HepG2 (cell line): ENCODE data around the gene P4HB. TPM values are rescaled to one million over a fixed set of nuclear protein-coding genes. Genes with fewer than 3 reads are reported as not detected.

ENCODE experiments used
- CCAR2 ChIP-seq: fragments of 200-400 bp; formaldehyde crosslinking; optimal IDR thresholded peaks from 2 replicates; pipeline ENCODE3; 2018; ENCODE audit warnings: low read depth, mild to moderate bottlenecking, low read length, moderate library complexity
- FUBP1 ChIP-seq: sonication (generic); formaldehyde crosslinking; IDR thresholded peaks from 2 replicates; pipeline ENCODE4 v1.5.1; 2020; ENCODE audit warnings: missing genetic modification reagents, mild to moderate bottlenecking, borderline replicate concordance
- GABPB1 ChIP-seq: IDR thresholded peaks from 2 replicates; pipeline ENCODE4 v1.6.1; 2016; ENCODE audit warnings: mild to moderate bottlenecking, missing genetic modification reagents, moderate library complexity, missing compliant biosample characterization
- HCFC1 ChIP-seq: fragments of 150-350 bp; IDR thresholded peaks from 2 replicates; pipeline ENCODE4 v1.6.1; 2014; ENCODE audit warnings: low read depth, low read length
- KLF6 ChIP-seq: IDR thresholded peaks from 2 replicates; pipeline ENCODE4 v1.8.0; 2016; ENCODE audit warnings: missing biosample characterization, missing genetic modification reagents
- NCOA5 ChIP-seq: sonication (generic); formaldehyde crosslinking; IDR thresholded peaks from 2 replicates; pipeline ENCODE4 v1.4.0; 2020; ENCODE audit warnings: missing genetic modification reagents
- NFYC ChIP-seq: IDR thresholded peaks from 2 replicates; pipeline ENCODE4 v1.6.1; 2016; ENCODE audit warnings: missing genetic modification reagents, missing compliant biosample characterization
- RBM39 ChIP-seq: fragments of 200-400 bp; formaldehyde crosslinking; IDR thresholded peaks from one replicate; pipeline ENCODE4 v1.6.1; 2018; ENCODE audit warnings: antibody characterized with exemption, mild to moderate bottlenecking, low read depth, low read length; ENCODE audit not compliant: poor library complexity, severe bottlenecking
- SSRP1 ChIP-seq: IDR thresholded peaks from 2 replicates; pipeline ENCODE4 v1.6.1; 2016; ENCODE audit warnings: control low read depth
- TBX2 ChIP-seq: sonication (generic); formaldehyde crosslinking; IDR thresholded peaks from 2 replicates; pipeline ENCODE4 v1.5.0; 2020; ENCODE audit warnings: missing genetic modification reagents, mild to moderate bottlenecking, borderline replicate concordance
- ZBTB40 ChIP-seq, 2 experiments: fragments of 450-650 bp in 1 of 2; sonication (generic) in 1 of 2; formaldehyde crosslinking in 1 of 2; IDR thresholded peaks; 2 replicates each; pipeline versions ENCODE4 v1.6.1 to v1.8.0; 2016 to 2022; ENCODE audit warnings: antibody characterized with exemption in 1 of 2, mild to moderate bottlenecking in 1 of 2, missing genetic modification reagents in 1 of 2
- ZBTB43 ChIP-seq: sonication (generic); formaldehyde crosslinking; conservative IDR thresholded peaks from 2 replicates; pipeline ENCODE4 v1.4.0; 2020; ENCODE audit warnings: missing genetic modification reagents
- ZFYVE20 ChIP-seq: sonication (generic); formaldehyde crosslinking; IDR thresholded peaks from 2 replicates; pipeline ENCODE4 v1.8.0; 2023; ENCODE audit warnings: low read depth, mild to moderate bottlenecking, moderate library complexity, missing genetic modification reagents, borderline replicate concordance
- ZNF639 ChIP-seq: conservative IDR thresholded peaks from 2 replicates; pipeline ENCODE4 v1.6.1; 2018; ENCODE audit warnings: missing genetic modification reagents
- ZNF782 ChIP-seq: sonication (generic); formaldehyde crosslinking; IDR thresholded peaks from 2 replicates; pipeline ENCODE4 v1.4.0; 2020; ENCODE audit warnings: missing genetic modification reagents, mild to moderate bottlenecking, borderline replicate concordance
- polyA plus RNA-seq, 8 experiments: library from polyadenylated mRNA; depleted of rRNA in 3 of 8; stranded (reverse) in 7 of 8; unstranded in 1 of 8; fragments of >200 nt; fragmentation: Illumina TruSeq in 4 of 8; extraction: Trizol in 4 of 8; gene quantifications; 2 replicates each; pipeline versions ENCODE4 v1.2.1 to v1.2.3, GENCODE V29; 2011 to 2016; ENCODE audit warnings: low read depth in 4 of 8, missing spikeins in 1 of 8, mixed read lengths in 1 of 8; ENCODE audit not compliant: insufficient read depth in 1 of 8
- total RNA-seq, 5 experiments: library from RNA; depleted of rRNA; stranded (reverse); fragments of >200 nt; fragmentation: Illumina TruSeq; extraction: Trizol; gene quantifications; 2 replicates each; pipeline ENCODE4 v1.2.3, GENCODE V29; 2016; ENCODE audit warnings: low read depth in 1 of 5

Gene P4HB
- total and polyA plus RNA-seq, 2 of the 13 experiments (the other 11 are each of a cell fraction or from before 2014, with no cell fraction given), result 185 to 782 TPM

GRCh38 chr17:81867991-81868673, 7.8 kb upstream of the P4HB start (continued):
- 0 out of 2 replicates have a peak, but pooled peaks have one; percentile 17 for TF ChIP-seq FUBP1 (CRISPR knock-in tag)
- TF ChIP-seq CCAR2, result peak; percentile 47
- no peak for TF ChIP-seq RBM39
- peak; percentile 82 for TF ChIP-seq SSRP1 (CRISPR knock-in tag)
- no peak for TF ChIP-seq ZNF782 (CRISPR knock-in tag)
- peak; percentile 35; the same call in 1 of the 2 replicates for TF ChIP-seq TBX2 (CRISPR knock-in tag)
- TF ChIP-seq GABPB1 (CRISPR knock-in tag), result peak; percentile 31; the same call in 1 of the 2 replicates
- peak; percentile 59 for TF ChIP-seq ZNF639 (CRISPR knock-in tag)
- no peak for TF ChIP-seq ZBTB40 (IDR thresholded peaks at IDR 0.05)
- TF ChIP-seq ZBTB40 (CRISPR knock-in tag; IDR thresholded peaks at IDR 0.05), result no peak; the same call in 1 of the 2 replicates
- TF ChIP-seq HCFC1, result no peak
- TF ChIP-seq KLF6, result 0 out of 2 replicates have a peak, but pooled peaks have one; percentile 1
- TF ChIP-seq NCOA5 (CRISPR knock-in tag), result peak; percentile 95
- no peak for TF ChIP-seq ZFYVE20
- TF ChIP-seq ZBTB43, result peak; percentile 18; the same call in 1 of the 2 replicates
- no peak for TF ChIP-seq NFYC (CRISPR knock-in tag)
